CD4-positive, alpha-beta T cell treated with Interleukin-21 for 1 hour (primary cell): ENCODE measurements around the gene MRFAP1L1.
"Not testable (repeated sequence)": the region's sequence is repeated elsewhere in the genome, so short reads cannot be mapped to it uniquely, and the experiment has no call there.

ENCODE experiments used
- DNase-seq: peaks from one replicate; pipeline ENCODE4 v3.0.0-alpha.2; 2020

Gene MRFAP1L1

DNA sequence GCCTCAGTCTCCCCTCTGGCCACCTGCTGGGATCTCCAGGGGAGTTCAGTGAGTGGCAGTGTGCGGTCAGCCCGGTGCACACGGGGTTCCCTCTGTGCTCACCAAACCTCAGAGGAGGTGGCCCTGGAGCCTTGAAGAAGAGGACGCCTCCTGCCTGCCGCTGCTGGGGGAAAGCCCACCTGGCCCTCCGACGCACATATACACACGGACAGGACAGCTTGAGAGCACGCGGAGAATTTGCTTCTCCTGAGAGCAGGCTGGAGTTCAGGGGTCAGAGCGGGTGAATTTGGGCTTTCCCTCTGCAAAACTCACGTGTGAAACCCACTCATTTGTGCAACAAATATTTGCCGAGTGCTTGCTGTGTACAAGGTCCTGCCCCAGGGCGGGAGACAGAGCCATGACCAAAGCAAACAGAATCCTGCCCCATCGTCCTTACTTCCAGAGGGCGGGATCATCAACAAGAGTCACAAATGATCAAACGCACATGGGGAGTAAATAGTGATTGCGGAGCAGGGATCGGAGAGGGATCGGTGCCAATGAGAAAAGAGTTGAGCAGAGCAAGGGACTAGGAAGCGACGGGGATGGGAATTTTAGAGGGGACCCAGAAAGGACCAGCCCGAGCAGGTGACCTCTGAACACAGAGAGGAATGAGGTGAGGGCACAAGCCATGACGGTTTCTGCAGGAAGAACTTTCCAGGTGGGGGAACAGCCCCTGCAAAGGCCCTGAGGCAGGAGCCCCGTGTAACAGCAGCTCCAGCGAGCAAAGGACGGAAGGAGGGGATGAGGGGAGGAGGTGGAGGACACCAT lies 23.9 kb upstream of the MRFAP1L1 start:
- no peak for DNase-seq

DNA sequence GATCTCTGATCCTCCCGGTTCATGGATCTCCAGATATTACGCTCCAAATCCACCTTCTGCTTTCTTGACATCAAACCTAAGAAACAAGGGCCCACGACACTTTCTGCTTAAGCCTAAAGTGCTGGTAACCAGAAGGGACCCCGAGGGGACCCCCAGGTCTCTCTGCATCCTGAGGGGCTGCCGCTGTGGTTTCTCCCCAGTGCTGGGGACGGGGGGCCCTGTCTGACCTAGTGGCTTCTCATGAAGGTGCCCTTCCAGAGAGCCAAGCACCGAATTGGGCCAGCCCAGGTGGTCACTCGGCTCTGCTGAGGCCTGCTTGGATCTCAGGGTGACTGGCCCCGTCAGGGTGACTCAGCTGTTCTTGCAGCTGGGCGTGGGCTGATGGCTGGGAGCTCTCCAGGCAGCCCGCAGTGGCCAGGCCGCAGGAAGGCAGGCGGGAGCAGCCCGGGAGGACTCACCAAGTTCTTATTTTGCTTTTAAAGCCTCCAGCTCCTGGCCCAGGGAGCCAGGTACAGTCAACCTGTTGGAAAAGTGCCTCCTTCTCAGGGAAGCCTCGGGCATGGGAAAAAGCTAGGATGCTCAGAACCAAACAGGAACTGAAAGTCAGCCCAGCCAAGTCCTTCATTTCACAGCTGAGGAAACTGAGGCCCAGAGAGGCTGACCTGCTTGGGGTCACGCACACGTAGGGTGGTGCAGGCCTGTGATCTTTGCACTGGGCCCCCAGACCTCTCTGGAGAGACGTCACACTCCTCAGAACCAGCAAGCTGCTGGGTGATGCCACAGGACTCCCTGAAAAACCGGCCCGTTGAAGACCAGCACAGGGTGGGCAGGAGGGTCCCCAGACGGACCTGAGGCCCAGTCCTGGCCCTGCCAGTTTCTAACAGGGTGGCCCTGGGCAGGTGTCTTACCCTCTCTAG lies 23.0 kb upstream of the MRFAP1L1 start:
- no peak for DNase-seq

DNA sequence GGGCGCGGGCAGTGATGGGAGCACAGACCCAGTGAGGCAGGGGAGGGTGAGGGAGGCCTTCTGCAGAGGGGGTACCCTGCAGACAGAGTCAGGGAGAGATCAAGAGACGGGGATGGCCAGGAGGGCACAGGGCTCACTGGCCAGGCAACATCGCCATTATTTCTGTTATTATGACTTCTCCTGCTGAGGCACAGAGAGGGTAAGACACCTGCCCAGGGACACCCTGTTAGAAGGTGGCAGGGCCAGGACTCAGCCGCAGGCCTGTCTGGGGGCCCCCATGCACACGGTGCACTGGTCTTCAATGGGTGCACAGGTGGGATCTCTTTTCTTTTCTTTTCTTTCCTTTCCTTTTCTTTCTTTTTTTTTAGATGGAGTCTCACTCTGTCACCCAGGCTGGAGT lies 22.1 kb upstream of the MRFAP1L1 start:
- no peak for DNase-seq

DNA sequence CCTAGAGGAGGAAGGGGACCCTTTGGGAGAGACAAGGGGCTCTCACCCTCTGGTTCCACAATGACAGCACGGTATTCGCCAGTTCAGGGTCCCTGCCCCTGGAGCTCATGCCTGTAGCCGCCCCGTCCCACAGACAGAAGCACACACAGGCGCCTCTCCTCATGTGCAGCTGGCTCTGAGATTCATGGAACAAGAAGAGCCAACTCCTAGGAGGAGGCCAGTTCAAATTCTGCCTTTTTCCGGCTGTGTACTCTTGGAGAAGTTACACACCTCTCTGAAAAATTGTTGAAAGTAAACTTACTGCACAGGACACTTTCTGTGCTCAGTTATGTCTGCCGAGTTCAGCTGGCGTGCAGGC lies 21.6 kb upstream of the MRFAP1L1 start:
- DNase-seq = no peak

DNA sequence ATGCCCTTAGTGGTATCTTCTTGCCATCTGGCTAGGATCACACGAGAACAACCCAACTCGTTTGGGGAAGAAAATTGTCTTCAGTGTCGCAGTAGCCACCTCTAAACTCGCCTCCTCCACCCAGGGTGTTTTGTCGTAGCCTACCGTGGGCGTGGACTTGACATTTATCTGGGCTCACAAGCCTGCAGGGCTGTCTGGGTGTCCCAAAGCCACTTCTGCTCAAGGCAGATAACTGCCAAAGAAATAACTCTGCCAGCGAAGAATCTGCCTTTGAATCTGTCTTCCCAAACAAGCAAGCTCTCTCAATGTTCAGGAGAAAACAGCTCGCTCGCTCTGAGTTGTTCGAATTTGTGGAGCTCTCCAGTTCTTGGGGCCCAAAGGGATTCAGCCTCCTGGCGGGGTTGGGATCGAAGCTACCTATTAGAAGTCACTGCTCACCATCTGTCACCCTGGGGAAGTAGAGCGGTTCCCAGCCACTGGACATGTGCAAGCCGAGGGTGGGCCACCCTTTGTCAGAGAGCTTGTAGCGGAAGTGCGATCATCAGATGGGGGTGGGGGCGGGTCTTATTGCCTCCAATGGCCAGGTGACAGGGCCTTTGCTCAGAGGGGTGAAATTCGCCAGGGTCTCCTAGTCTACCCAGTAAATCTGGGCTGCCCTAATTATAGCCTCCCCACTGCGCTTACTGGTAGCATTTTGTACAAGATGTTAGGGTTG lies 21.1 kb upstream of the MRFAP1L1 start:
- DNase-seq = no peak

DNA sequence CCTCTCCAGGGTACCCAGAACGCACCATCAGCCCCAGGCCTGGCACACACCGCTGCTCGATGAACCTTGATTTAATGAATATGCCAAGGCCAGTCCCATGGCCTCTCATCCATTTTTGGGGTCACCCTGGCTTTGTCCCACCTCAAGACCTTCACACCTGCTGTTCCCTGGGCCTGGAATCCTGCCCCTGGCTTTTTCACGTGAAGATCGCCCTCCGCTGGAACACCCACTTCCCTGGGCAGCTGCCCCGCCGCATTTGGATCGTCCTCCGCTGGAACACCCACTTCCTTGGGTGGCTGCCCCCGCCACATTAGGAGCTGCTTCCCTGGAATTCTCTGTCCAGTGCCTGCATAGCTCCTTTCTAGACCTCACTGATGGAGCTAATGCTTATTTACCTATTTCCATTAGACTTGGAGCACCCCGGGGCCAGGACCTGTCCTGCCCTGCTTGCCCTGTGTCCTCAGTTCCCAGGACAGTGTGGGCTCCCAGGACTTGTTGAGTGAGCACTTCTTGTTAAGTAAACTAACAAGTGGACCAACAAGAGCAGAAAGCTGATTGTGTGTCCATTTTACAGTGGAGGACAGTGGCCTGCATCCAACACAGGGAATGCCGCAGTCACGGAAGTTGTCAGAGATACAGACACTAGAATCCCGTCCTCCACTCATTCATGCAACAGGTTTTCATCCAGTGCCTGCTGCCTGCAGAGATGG lies 18.8 kb upstream of the MRFAP1L1 start:
- no peak for DNase-seq

DNA sequence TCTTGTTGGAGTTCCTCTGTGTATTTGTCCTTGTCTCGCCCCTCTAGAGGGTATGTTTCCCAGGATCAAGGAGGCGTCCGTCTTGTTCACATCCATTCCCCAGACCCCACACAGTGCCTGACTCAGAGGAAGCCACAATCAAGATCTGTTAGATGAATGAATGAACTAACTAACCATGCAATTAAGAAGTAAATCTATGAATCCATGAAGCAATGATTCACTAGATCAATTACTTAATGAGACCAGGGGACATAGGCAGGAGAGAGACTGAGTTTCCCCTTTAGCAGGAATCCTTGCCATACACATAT lies 18.2 kb upstream of the MRFAP1L1 start:
- DNase-seq = no peak

DNA sequence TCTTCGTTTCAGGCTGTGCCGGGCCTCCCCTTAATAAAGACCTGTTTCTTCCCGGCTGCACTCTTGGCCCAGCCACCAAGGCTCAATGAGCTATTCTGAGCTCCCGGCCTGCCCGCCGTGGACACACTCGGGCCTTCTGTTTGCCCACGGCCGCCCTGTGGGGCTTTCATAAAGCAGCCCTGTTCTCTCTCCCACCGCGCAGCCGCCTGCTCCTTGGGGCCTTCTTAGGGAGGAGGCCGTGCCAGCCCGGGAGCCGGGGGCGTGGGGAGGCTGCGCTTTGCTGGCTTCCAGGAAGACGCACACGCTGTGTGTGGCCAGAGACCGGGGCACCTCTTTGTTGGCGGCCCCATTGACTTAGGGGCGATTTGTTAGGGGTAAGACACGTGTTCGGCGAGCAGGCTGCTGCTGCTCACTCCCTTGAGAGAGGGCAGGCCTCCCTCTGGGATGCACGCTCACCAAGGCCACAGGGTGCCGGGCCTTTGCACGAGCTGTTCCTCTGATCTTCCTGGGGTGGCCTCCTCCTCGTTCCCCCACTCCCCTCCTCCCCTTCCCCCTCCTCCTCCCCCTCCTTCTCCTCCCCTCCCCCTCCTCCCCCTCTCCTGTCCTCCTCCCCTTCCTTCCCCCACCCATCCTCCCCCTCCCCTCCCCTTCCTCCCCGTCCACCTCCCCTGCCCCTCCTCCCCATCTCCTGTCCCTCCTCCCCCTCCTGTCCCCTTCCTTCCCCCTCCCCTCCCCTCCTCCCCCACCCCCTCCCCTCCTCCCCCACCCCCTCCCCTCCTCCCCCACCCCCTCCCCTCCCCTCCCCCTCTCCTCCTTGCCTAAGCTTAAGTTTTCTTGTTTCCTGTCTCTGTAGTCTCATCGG lies 17.6 kb upstream of the MRFAP1L1 start:
- no peak for DNase-seq

DNA sequence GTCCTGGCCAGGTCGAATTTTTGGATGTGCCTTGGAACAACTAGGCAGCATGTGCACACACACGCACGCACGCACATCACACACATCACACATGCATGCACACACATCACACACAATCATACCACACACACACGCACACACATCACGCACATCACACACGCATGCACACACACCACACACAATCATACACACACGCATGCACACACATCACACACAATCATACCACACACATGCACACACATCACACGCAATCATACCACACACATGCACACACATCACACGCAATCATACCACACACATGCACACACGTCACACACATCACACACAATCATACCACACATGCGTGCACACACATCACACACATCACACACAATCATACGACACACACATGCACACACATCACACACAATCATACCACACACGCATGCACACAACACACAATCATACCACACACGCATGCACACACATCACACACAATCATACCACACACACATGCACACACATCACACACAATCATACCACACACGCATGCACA lies 15.8 kb upstream of the MRFAP1L1 start:
- not testable (repeated sequence) for DNase-seq

DNA sequence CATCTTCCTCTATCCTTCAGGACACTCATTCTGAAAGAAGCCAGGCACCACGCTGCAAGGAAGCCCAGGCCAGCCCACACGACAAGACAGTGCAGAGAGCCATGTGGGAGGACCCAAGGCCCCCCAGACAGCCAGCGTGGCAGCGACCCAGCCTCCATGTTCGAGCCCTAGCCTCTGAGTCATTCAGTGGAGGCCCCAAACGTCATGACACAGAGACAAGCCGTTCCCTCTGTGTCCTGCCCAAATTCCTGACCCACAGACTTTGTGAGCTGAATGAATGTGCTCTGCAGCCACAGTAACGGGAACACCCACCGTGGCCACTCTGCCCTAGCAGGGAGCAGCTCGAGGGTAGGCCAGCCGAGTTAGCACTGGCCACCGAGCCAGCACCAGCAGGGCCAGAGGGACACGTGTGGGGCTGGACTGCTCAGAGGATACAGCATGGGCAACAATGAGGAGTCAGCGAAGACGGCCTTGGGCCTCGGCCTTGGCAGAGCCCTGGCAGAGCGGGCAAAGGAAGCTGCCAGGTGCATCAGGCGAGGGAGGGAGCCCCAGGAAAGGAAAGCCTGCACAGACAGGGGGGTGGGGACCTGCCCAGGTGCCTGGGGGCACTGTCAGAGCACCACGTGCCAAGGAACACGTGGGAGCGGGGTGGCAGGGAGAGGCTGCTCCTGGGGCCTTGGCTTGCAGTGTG lies 14.9 kb upstream of the MRFAP1L1 start:
- no peak for DNase-seq

DNA sequence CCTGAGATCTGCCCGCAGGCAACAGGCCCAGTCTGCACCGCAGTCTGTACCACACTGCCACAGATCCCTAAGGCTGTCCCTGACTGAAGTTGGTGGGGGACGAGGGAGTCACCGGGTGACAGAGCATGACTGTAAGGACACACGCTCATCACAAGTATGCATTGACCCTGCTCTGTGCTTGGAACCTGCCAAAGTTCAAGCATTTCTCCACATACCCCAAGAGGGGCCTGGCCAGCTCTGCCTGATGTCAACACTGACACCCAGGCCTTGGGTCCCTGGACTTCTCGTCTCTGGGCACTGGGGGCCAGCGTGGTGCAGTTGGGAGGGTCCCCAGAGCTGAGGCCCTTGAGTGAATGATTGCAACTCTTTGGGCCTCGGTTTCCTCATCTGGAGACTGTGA lies 14.2 kb upstream of the MRFAP1L1 start:
- DNase-seq = no peak

DNA sequence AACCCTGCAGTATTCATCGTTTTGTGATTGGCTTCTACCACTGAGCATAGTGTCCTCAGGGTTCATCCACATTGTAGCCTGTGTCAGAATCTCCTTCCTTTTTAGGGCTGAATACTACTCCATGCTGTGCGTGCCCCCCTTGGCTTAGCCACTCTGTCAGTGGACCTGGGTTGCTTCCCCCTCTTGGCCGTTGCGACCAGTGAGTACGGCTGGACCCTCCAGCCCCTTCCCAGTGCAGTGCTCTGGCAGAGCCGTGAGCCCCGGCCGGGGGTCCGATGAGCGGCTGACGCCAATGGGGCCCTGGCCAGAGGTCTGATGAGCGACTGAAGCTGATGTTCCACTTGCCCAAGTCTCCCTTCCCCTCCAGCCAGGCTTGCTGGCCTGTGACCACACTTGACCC lies 13.2 kb upstream of the MRFAP1L1 start:
- DNase-seq = no peak

DNA sequence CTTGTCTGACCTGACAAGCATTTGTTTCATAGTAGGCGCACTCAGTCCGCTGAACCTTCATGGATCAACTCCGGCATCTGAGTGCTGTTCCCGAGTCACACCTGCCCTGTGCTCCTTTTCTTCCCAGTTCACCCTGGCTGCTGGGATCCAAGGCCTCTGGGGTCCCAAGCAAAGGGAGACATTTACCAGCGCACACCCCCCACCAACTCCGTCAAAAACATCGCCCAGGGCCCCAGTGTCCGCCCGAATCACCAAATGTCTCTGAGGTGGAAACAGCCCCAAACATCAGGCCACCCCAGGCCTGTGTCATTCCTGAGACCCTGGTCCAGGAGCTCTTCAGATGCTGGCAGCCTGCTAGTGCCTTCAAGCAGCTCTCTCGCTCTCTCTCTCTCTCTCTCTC lies 11.5 kb upstream of the MRFAP1L1 start:
- DNase-seq = no peak

DNA sequence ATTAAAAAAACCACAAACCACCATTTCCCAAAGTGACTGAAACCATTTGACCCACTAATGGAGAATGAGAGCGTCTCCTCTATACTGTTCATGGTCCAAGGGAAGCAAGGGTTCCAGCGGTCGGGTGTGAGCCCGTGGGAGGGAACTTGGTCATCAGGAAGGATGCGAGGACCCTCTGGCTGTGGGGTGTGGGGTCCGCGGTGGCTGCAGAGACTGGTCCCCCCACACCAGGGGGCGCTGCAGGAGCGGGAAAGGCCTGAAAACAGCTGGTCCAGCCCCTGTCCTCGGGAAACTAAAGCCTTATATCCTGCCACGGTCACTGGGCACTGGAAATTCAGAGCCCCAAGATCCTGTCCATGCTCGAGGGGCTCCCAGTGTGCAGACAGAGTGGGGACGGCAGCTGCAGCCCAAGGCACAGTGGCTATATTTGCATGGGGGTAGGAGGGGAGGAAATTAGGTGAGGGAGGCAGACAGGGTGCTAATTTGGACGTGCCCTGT lies 10.6 kb upstream of the MRFAP1L1 start:
- DNase-seq = peak; percentile 79

DNA sequence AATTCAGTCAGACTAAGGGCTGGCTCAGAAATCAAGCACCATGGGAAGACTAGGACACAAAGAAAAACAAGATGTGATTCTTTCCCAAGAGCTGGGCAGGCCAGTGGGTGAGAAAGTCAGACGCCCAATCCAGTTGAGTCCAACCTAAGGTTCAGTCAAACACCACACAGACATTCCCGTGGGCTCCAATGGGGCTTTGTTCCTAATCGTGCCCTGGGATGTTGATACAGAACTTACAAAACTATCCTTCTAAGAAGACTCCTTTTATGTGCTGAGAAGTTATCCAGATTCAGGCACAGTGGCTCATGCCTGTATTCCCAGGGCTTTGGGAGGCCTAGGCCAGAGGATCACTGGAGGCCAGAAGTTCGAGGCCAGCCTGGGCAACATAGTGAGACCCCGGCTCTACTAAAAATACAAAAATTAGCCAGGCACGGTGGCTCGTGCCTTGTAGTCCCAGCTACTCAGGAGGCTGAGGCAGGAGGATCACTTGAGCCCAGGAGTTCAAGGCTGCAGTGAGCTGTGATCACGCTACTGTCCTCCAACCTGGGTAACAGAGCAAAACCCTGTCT lies 10.0 kb upstream of the MRFAP1L1 start:
- no peak for DNase-seq

DNA sequence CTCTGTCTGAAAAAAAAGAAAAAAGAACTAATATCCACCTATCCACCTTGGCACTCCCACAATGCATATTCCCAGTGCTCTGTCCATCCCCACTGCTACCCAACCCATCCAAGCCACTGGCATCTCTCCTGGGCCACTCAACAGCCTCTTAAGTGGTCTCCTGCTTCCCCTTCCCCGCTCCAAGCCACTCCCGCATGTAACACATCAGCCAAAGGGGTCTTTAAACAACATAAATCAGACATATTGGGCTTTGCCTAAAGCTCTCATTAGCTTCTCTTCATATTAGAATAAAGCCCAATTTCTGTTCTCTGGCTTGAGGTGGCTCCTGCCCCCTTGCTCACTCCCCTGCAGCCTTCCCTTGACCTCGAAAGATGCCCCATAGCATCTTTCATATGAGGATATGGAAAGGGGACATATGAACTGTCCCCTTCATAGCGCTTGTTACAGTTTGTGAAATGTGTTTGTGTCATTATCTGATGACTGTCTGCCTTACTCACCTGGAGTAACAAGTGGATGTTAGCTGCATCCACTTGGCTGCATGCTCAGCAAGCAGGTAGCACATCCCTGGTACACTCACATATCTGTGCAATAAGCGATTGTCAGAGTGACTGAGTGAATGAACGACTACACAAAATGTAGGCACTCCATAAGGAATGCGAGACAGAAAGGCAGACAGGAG lies 9.4 kb upstream of the MRFAP1L1 start:
- DNase-seq = no peak

DNA sequence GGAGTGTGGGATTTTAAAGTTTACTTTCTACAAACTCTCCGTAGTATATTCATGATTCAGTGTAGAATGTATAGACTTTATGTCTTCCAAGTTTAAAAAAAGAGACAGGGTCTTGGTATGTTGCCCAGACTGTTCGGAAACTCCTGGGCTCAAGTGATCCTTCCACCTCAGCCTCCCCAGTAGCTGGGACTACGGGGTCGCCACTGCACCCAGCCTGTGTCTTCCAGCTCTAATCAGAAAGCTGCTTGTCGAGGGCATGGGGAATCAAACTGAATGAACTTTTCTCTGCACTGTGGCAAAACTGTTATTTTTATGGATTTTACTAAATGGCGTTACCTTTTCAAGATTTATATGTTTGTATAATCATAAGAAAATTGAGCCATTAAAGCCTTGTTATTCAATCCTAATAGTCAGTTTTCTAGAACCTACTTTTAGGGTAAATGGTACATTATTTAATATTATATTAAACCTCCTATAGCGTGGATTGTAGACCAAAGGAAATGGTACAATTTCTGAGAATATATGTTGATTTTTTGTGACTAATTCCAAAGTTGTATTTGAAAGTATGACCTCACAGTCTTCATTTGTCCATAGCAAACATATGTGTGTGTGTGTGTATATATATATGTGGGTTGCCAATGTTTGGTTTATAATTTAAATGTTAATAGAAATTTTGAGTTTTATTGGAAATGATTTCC lies 7.4 kb upstream of the MRFAP1L1 start:
- no peak for DNase-seq

DNA sequence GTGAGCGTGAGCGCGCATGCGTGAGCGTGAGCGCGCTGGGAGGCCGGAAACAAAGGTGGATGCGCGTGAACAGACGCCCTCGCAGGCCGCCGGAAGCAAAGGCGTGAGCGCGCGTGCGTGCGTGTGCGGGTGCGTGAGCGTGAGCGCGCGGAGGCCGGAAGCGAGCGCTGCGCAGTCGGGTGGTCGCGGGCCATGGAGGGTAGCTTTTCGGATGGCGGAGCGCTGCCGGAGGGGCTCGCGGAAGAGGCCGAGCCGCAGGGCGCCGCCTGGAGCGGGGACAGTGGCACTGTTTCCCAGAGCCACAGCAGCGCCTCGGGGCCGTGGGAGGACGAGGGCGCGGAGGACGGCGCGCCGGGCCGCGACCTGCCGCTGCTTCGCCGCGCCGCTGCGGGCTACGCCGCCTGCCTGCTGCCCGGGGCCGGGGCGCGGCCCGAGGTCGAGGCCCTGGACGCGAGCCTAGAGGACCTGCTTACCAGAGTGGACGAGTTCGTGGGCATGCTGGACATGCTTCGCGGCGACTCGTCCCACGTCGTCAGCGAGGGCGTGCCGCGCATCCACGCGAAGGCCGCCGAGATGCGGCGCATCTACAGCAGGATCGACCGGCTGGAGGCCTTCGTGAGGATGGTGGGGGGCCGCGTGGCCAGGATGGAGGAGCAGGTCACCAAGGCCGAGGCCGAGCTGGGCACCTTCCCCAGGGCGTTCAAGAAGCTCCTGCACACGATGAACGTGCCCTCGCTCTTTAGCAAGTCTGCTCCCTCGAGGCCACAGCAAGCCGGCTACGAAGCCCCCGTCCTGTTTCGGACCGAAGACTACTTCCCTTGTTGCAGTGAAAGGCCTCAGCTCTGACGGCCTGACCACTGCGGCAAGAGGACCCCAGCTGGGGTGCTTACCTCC lies 6.6 kb upstream of the MRFAP1L1 start, which contains the start of gene BLOC1S4:
TSS of gene BLOC1S4 (plus strand) at position 157 of the 894 bp plus-strand sequence. CDS start at position 193, 36 bp downstream.
- DNase-seq = peak; percentile 93
